Hair follicle dermal papilla cell (primary cell): ENCODE measurements around the gene KLHL25. TPM values are rescaled to one million over a fixed set of nuclear protein-coding genes. Genes with fewer than 3 reads are reported as not detected.

Experiments
- small RNA-seq: library from RNA; depleted of rRNA; stranded (forward); fragments of <200 nt; gene quantifications from one replicate; pipeline ENCODE3, GENCODE V24; 2012
- total RNA-seq: library from RNA; depleted of rRNA; stranded (reverse); fragments of >200 nt; gene quantifications from 2 replicates; pipeline ENCODE4 v1.2.3, GENCODE V29; 2012

The KLHL25 gene, protein sequence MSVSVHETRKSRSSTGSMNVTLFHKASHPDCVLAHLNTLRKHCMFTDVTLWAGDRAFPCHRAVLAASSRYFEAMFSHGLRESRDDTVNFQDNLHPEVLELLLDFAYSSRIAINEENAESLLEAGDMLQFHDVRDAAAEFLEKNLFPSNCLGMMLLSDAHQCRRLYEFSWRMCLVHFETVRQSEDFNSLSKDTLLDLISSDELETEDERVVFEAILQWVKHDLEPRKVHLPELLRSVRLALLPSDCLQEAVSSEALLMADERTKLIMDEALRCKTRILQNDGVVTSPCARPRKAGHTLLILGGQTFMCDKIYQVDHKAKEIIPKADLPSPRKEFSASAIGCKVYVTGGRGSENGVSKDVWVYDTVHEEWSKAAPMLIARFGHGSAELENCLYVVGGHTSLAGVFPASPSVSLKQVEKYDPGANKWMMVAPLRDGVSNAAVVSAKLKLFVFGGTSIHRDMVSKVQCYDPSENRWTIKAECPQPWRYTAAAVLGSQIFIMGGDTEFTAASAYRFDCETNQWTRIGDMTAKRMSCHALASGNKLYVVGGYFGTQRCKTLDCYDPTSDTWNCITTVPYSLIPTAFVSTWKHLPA
- total RNA-seq, result 3.3 and 3.9 TPM in 2 replicates

DNA sequence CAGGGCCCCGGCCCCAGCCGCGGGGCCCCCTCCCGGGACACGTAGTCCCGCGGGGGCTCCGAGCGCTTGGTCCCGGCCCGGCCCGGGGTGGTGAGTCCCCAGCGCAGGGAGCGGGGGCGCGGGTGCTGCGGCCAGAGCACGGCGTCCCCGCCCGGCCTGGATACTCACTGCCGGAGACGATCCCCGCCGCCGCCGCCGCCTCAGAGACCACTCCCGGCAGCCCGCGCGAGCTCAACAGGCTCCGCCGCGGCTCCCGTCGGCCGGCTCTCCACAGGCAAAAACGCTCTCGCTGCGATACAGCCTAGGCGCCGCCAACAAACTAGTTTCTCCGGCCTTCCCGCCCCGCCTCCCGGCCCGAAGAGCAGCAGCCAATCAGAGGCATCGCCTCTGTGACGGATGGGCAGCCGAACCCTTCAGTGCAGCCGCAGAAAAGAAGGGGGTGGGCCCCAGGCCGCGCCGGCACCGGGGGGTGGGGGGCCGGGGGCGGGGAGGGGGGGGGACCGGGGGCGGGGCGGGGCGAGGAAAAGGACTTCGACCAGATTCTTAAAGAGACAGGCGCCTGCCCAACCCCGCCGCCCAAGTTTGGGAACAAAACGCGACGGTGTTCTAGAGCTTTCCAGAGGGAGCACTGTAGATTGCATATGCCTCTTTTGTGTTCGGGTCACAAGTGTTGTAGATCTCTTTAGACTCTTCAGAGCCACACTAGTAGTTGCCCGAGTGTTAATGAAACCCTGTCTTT is at the start of gene KLHL25:
TSS of gene KLHL25 (minus strand) at position 328 of the 739 bp plus-strand sequence. CDS start 25,115 bp downstream, outside the sequence.

Small RNA genes lying within 50 kb of the gene (small RNA-seq; reads per million reads assigned to genes)
- gene AC021739.1, result not detected
- gene MIR1276, result not detected
- not detected for gene MIR548AP
- gene RNU6-231P, result not detected
